Measurements from ENCODE around the gene FAM221B.
A peak's percentile ranks its signal among the peaks of the same experiment; 100 is the strongest.

- TF ChIP-seq CTCF (IDR thresholded peaks at IDR 0.05) (no peak), EP300 (IDR thresholded peaks at IDR 0.05) (no peak), POLR2AphosphoS5 (IDR thresholded peaks at IDR 0.05) (peak; percentile 59), POLR2A (IDR thresholded peaks at IDR 0.05) (no peak)
These were observed 16.2 kb upstream of the FAM221B start for GRCh38 chr9:35844628-35845270.
